ENCODE data around the gene APBB2.

GRCh38 chr4:40924793-40925117, 289.6 kb downstream of the APBB2 start:
- no peak for TF ChIP-seq CTCF (IDR thresholded peaks at IDR 0.05)
- TF ChIP-seq POLR2AphosphoS5 (IDR thresholded peaks at IDR 0.05) = no peak
- no peak for TF ChIP-seq EP300 (IDR thresholded peaks at IDR 0.05)

Data from gastroesophageal sphincter (tissue), 3 donors.